Muscle layer of duodenum (tissue), 2 donors: ENCODE data around the gene SPIN2B.
A peak's percentile ranks its signal among the peaks of the same experiment; 100 is the strongest.
"Not testable (repeated sequence)": the region's sequence is repeated elsewhere in the genome, so short reads cannot be mapped to it uniquely, and the experiment has no call there.

Experiments used
- H3K27ac ChIP-seq: one replicate; pipeline ENCODE4 v1.7.0; 2013; ENCODE audit warnings: mild to moderate bottlenecking, low read length
- H3K27me3 ChIP-seq: one replicate; pipeline ENCODE4 v1.7.0; 2013; ENCODE audit warnings: low read depth, mild to moderate bottlenecking, control low read depth, low read length
- H3K36me3 ChIP-seq, 2 donors: one replicate each; pipeline ENCODE4 v1.7.0; 2013; ENCODE audit warnings: low read length in 2 of 2, control low read depth in 1 of 2, mild to moderate bottlenecking in 1 of 2; ENCODE audit not compliant: insufficient read depth in 2 of 2, control insufficient read depth in 1 of 2
- H3K4me1 ChIP-seq, 2 donors: one replicate each; pipeline ENCODE4 v1.7.0; 2013; ENCODE audit warnings: low read length in 2 of 2, mild to moderate bottlenecking in 2 of 2, control low read depth in 1 of 2, moderate library complexity in 1 of 2; ENCODE audit not compliant: insufficient read depth in 2 of 2, control insufficient read depth in 1 of 2
- H3K4me3 ChIP-seq, 2 donors: one replicate each; pipeline ENCODE4 v1.7.0; 2013; ENCODE audit warnings: low read length in 2 of 2, low read depth in 1 of 2, mild to moderate bottlenecking in 1 of 2
- H3K9me3 ChIP-seq, 2 donors: one replicate each; pipeline ENCODE4 v1.7.0; 2013; ENCODE audit warnings: low read length in 2 of 2, control low read depth in 1 of 2, mild to moderate bottlenecking in 1 of 2; ENCODE audit not compliant: control insufficient read depth in 1 of 2
- donor health status: healthy.

SPIN2B gene

DNA sequence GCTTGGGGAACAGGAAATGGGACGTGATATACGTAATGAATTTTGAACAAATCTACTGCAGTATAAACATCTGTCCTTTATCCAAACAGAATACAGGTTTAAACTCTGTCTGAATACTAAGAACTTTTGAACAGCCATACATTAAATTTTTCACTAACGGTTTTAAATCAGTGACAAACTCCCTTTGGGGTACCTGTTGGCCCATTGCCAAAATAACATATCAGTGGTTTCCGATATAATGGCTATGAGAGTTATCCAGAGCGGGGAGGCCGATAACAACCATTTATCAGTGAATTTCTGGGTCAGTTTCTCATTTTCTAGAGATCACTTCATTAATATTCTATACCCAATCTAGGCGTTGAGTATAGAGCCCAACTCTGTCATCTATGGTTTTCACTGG lies 10.7 kb upstream of the SPIN2B start:
- H3K4me1 ChIP-seq: no peaks in the 10 kb centered on the region

DNA sequence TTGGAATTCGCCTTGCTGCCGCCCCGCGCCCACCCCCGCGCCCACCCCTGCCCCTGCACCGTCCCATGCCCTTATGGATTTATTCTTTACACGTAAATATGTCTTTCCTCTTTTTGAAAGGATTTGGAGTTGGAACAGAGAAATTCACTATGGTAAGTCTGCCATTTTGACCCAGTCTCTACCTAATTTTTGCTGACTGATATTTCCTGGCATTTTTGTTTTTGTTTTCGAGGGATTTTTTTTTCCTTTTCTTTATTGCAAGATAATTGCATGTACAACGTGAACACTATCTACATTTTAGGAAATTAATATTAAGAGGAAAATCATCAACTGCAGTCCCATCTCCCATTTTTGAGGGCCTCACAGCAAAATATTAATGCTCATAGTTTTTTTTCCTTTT lies 468 bp upstream of the SPIN2B start:
- H3K36me3 ChIP-seq: no peaks in the 10 kb centered on the region
- no peaks in the 10 kb centered on the region for H3K4me1 ChIP-seq
- H3K4me3 ChIP-seq: peak overlapping the region; percentile 53 to 63
- no peak overlapping the region for H3K27ac ChIP-seq
- no peaks in the 10 kb centered on the region for H3K9me3 ChIP-seq
- no peaks in the 10 kb centered on the region for H3K27me3 ChIP-seq

More for the DNA sequence above, 10.7 kb upstream of the SPIN2B start:
- H3K27ac ChIP-seq: no peak overlapping the region
- H3K27me3 ChIP-seq: no peaks in the 10 kb centered on the region
- H3K9me3 ChIP-seq: no peaks in the 10 kb centered on the region
- no peaks in the 10 kb centered on the region for H3K36me3 ChIP-seq
- H3K4me3 ChIP-seq: no peak overlapping the region

DNA sequence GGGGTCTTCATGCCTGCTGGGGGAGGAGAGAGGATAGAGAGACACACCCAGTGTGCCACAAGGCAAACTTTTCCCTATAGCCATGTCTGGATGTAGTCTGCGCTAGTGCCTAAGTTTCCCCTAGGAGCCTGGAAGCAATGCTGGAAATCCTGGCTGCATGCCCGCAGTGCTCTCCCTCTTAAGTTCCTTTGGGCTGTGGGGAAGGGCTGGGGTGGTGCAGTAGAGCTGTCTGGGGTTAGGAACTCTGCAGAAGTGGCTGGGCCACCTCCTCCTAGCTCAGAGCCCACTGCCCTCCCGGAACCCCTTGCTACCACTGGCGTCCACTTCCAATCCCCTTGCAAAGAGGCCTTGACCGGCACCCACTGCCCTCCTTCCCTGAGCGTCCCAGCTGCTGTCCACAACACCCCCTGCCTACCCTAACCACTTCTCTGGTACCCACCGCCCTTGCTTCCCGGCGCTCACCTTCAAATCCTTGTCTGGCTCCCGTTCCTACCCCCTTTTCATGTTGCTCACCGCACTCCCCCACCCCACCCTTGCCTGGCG lies 658 bp downstream of the SPIN2B start:
- H3K27ac ChIP-seq, H3K4me1 ChIP-seq, H3K9me3 ChIP-seq, H3K27me3 ChIP-seq, H3K36me3 ChIP-seq: not testable (repeated sequence)
- H3K4me3 ChIP-seq: peak overlapping the region; percentile 53 to 63

DNA sequence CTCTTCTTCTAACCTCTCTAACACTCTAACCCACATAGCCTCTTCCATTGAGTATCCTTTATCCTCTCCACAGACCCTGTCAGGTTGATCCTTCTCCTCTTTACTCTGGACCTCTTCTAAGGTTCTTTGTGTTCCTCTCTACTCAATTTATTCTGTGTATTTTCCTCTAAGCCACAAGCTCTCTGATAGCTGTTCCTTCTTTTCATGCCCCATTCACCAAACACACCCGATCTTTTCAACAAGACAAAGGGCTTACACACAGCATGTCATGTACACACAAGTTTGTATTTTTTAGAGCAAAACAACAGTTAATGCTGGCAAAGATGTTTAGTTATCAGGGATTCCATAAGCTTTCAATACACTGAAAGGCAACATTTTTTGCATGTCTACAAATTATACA lies 1.9 kb downstream of the SPIN2B start:
- no peaks in the 10 kb centered on the region for H3K27me3 ChIP-seq
- H3K9me3 ChIP-seq: no peaks in the 10 kb centered on the region
- no peak overlapping the region for H3K27ac ChIP-seq
- no peaks in the 10 kb centered on the region for H3K36me3 ChIP-seq
- H3K4me1 ChIP-seq: no peaks in the 10 kb centered on the region
- no peak overlapping the region for H3K4me3 ChIP-seq

DNA sequence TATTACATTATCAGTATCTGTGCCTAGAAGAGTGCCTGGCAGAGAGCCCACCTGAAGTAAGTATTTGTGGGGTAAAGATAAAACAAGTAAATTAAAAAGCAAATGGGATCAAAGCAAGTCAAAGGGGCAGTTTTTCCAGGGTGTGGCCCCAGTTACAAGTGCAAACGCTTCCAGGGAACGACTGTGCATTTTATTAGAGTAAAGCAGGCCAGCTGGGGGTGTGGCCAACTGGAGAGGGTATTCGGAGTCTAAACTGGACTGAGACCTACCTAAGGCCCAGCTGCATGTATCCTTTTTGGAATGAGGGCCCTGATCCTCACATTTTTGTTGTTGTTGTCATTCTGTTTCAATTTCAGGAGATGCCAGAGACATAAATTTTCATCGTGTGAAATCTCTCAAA lies 3.8 kb downstream of the SPIN2B start:
- not testable (repeated sequence) for H3K36me3 ChIP-seq, H3K4me3 ChIP-seq, H3K27me3 ChIP-seq, H3K27ac ChIP-seq, H3K4me1 ChIP-seq, H3K9me3 ChIP-seq

DNA sequence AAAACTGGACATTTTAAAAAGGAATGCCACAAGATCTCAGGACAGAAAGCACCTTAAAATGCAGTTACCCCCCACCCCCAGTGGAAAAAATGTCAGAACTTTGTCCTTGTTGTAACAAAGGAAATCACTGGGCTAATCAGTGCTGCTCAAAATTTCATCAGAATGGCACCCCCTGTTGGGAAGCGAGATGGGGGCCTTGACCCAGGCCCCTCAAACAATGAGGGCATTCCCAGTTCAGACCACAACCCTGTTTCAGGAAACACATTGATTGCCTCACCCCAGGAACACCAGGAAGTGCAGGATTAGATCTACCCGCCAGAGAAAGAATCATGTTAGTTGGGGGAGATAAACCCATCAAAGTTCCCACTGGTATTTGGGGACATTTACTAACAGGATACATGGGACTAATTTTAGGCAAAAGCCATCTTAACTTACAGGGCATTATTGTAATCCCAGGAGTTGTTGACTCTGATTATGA lies 16.4 kb downstream of the SPIN2B start:
- no peaks in the 10 kb centered on the region for H3K4me1 ChIP-seq
- H3K4me3 ChIP-seq: no peak overlapping the region
- H3K27me3 ChIP-seq: no peaks in the 10 kb centered on the region

DNA sequence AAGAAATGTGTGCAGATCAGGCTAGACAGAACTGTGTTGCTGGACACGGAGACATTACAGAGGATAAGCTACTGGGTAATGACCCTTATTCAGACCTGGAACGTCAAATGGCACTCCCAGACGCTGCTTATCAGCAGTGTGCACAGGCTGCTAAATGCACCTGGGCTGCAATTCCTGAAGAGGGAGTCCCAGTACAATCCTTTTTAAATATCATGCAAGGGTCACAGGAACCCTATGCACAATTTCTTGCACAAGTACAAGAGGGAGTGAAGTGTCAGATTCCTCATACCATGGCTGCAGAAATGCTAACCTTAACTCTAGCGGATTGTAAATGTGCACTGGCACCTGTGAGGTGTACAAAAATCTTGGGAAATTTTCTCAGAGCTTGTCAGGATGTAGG lies 16.9 kb downstream of the SPIN2B start:
- peaks cover 0 to 11% of the 10 kb centered on the region in 2 donors for H3K36me3 ChIP-seq
- H3K4me3 ChIP-seq: no peak overlapping the region
- no peaks in the 10 kb centered on the region for H3K4me1 ChIP-seq
- peaks cover 0 to 2% of the 10 kb centered on the region in 2 donors for H3K9me3 ChIP-seq
- no peak overlapping the region for H3K27ac ChIP-seq
- no peaks in the 10 kb centered on the region for H3K27me3 ChIP-seq

More for the DNA sequence above, 16.4 kb downstream of the SPIN2B start:
- no peak overlapping the region for H3K27ac ChIP-seq
- H3K9me3 ChIP-seq: peaks cover 0 to 2% of the 10 kb centered on the region in 2 donors
- H3K36me3 ChIP-seq: peaks cover 0 to 11% of the 10 kb centered on the region in 2 donors

DNA sequence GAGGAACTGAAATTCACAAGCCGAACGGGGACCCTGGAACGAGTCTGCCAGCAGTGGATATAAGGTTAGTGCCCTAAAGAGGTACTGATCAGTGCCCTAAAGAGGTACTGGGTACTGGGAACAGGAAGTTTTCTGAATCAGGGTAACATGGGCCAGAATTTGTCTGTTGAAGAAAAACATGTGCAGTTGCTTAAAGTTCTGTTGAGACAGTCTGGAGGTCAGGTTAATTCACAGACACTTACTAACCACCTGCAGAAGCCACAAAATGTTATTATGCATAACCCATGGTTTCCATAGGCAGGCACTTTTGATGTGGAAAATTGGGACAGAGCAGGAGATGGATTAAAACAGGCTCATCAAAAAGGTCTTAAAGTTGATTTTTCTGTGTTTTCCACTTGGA lies 17.9 kb downstream of the SPIN2B start:
- H3K27ac ChIP-seq: no peak overlapping the region
- H3K9me3 ChIP-seq: peaks cover 0 to 4% of the 10 kb centered on the region in 2 donors
- H3K4me1 ChIP-seq: no peaks in the 10 kb centered on the region
- H3K4me3 ChIP-seq: no peak overlapping the region
- no peaks in the 10 kb centered on the region for H3K27me3 ChIP-seq
- peaks cover 0 to 5% of the 10 kb centered on the region in 2 donors for H3K36me3 ChIP-seq

DNA sequence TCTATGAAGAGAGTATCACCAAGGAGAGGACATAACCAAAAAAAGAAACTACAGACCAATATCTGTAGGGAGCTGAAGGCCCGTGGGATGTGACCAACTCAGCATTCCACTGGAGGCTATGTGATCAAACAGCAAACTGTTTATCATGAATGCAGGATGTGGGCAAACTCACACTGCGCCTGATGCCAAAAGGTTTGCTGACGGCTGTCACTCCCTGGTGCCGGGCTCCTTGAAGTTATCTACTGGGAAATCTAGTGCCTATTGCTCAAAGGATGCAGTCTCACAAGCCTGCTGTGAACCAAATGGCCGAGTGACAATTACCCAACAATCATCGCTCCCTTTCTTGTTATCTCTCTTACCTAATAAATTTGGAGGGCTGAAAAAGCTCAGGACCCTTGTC lies 18.4 kb downstream of the SPIN2B start:
- not testable (repeated sequence) for H3K9me3 ChIP-seq, H3K4me1 ChIP-seq, H3K27me3 ChIP-seq, H3K4me3 ChIP-seq, H3K27ac ChIP-seq, H3K36me3 ChIP-seq

DNA sequence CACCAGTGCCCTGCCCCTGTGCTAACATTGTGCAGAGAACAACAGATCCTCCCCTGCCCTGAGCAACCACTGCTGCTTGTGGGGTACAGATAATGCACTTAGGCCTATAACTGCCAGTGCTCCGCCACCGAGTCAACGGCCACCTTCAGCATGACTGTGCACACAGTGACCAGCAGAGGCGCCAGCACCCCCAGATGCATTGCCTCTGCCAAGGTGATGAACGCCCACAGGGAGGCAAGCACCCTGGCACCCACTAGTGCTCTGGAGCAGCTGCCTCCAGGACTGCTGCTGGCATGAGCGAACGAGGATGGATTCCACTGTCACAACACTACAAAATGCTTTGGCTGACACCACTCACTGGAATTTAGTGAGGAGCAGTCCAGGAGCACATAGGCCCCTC lies 38.2 kb downstream of the SPIN2B start:
- Histone ChIP-seq H3K27me3 (no peaks in the 10 kb centered on the region), H3K27ac (no peak overlapping the region), H3K9me3 (no peaks in the 10 kb centered on the region), H3K36me3 (peaks cover 0 to 26% of the 10 kb centered on the region in 2 donors), H3K4me3 (no peak overlapping the region), H3K4me1 (no peaks in the 10 kb centered on the region)

DNA sequence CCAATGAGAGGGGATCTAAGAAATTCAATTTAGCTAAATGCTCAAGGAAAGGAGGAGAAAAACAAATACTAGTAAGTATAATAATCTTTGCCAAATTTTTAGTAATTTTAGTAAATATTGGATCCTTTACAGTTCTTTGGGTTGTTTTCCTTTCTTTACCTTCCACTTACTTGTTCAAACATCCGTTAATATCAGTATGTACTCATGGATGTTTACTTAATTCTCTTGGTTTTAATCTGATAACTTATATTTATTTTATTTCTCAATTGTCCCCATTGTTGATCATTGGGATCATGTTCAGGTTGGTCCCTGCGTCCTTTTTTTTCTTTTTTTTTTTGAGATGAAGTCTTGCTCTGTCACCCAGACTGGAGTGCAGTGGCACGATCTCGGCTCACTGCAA lies 46.9 kb downstream of the SPIN2B start:
- Histone ChIP-seq H3K36me3 (no peaks in the 10 kb centered on the region), H3K27me3 (no peaks in the 10 kb centered on the region), H3K27ac (no peak overlapping the region), H3K4me1 (no peaks in the 10 kb centered on the region), H3K4me3 (no peak overlapping the region), H3K9me3 (no peaks in the 10 kb centered on the region)

DNA sequence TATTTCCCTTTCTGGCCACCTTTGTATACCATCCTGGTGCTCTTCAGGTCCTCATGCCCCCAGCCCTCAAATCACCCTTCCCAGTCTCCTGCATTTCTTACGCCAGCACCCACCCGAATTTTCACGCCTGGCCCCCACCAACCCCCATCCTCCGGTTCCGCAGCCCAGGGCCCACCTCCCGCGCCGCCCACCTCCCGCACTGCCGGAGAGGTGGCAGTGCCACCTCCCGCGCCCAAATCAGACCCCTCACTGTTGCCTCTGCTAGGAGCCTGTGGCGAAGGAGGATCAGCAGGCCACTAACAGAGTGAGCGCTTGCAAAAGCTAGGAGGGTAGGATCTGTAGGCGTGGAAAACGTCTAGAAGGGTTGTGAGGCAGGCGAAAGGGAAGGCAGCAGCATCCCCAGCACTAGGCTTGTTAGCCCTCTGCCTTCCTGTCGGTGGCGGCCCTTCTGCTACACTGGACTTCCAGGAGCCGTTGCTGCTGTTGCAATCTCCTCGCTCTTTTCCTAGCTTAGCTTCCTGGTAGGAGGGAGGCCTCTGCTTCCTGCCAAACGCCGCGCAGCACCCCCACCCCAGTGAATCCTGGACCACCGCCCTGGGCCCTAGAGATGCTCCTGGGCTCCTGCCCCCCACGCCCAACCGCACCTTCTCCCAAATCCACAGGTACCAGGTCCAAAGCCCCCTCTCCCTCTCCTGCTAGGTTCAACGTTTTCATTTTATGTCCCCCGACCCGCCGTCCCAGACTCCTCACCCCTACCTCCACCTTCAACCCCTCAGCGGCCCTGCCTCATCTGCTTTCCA lies 51.0 kb downstream of the SPIN2B start:
- H3K27ac ChIP-seq: no peak overlapping the region
- no peaks in the 10 kb centered on the region for H3K4me1 ChIP-seq
- H3K36me3 ChIP-seq: no peaks in the 10 kb centered on the region
- no peak overlapping the region for H3K4me3 ChIP-seq
- no peaks in the 10 kb centered on the region for H3K9me3 ChIP-seq
- no peaks in the 10 kb centered on the region for H3K27me3 ChIP-seq
